Stimulated activated CD8-positive, alpha-beta memory T cell treated with anti-CD3 and anti-CD28 coated beads, Interleukin-12 subunit alpha, Interleukin-12 subunit beta, amount 100 ng/mL, for 4 hours (primary cell): ENCODE results near the gene GNG14.
"Not testable (repeated sequence)": the region's sequence is repeated elsewhere in the genome, so short reads cannot be mapped to it uniquely, and the experiment has no call there.

ENCODE experiments used
- DNase-seq: peaks from one replicate; pipeline ENCODE4 v3.0.0-alpha.2; 2020; ENCODE audit warnings: low read depth

Gene GNG14

DNA sequence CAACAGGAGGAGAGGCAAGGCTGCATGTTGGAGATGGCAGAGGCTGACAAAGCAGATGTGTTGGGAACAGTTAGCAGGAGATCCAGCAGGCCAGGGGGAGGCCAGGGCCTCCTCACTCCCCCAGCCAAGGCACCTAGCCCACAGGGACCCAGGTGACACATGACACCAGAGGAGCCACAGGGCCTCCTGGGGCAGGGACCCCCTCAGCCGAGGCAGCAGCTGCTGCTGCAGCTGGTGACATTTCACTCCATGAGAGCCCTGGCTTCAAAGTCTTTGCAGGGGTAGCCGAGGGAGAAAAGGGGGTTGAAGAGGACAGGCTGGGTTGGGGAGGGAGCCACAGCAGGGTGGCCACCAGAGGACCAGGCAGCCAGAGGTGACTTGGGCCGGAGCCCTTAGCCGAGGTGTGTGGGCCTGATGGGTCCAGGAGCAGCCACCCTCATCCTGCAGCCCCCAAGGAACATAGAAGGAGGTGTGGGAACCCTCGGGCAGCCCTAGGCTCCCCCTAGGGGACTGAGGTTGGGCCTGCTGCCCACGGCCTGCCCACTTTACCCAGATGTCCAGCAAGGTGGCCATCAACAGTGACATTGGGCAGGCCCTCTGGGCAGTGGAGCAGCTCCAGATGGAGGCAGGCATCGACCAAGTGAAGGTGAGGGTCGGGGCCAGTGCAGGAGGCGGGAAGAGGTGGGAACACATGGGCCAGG is at the start of gene GNG14:
Gene GNG14, plus strand, starts transcription at position 503 of the 701 bp plus-strand sequence. Its CDS starts 51 bp downstream, at position 554.
- no peak for DNase-seq

DNA sequence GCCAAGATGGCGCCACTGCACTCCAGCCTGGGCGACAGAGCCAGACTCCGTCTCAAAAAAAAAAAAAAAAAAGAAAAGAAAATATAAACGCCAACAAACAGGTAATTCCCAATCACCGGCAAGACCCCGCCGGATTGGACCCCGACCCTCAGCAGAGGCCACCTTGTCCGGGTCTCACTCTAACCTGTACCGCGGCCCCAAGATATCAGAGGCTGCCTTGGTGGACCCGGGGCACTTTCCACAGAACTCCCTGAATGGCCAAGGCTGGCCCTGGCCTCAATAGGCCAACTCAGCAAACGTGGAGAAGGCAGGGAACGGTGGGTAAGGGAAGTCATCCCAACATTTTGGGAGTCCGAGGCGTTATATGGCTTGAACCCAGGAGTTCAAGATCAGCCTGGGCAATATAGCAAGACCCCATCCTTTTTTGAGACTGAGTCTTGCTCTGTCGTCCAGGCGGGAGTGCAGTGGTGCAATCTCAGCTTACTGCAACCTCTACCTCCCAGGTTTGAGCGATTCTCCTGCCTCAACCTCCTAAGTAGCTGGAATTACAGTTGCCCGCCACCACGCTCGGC is 49.1 kb upstream of the GNG14 start:
- DNase-seq, result no peak

DNA sequence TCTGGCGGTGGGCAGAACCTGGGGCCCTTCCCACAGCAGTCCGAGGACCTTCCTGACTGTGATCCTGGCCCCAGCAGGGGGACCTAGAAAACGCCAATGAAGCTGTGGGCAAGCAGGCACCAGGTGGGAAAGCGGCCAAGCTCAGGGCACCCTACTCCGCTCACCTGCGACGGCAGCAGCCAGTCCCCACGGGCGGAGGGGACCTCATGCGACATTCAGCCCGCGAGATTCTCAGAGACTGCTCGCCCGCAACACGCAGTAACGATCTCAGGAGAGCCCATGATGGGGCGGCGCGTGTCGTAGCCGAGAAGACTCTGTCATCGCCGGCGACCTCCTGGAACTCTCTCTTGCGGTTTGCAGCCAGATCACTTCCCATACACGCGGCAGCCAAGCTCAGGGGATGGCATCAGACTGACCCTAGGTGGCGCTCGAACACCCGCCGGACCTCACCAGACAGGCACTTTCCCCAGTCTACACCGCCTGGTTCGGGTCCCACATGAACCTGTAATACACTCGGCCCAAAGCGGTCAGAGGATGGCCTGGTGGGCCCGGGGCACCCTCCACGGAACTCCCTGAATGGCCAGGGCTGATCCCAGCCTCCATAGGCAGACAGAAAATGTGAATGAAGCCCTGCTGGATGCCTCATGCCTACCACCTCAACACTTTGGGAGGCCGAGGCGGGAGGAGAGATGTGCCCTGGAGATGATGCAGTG is 47.7 kb upstream of the GNG14 start:
- DNase-seq, result peak; percentile 74

DNA sequence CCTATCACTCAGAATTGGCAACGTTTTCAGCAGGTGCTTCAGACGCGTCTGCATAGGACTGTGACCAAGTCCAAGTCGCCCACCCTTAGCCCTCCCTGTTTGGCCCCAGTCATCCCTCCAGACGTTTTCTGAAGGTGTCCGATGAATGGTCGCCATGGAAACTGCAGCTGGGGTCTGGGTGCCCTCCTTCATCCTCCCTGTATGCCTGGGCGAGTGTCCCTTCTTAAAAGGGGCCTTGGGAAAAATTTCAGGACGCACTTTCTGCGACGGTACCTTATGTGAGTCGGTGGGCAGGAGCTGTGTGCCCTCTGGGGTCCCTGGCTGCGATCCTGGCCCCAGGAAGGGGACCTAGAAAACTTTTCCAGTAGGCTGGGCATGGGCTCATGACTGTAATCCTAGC is 46.3 kb upstream of the GNG14 start:
- DNase-seq, result no peak

DNA sequence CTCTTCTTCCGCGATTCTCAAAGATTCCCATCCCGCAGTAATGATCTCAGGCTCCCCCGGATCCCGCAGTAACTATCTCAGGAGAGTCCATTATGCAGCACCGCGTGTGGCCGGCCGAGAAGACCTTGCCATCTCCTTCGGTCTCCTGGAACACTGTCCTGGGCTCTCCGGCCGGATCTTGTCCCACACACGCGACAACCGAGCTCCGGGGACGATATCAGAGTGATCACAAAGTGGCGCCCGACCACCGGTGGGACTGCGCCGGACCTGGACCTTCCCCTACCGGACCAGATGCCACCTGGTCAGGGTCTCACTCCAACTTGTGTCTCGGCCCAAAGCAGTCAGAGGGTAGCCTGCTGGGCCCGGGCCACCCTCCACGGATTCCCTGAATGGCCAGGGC is 45.3 kb upstream of the GNG14 start:
- DNase-seq, result no peak

DNA sequence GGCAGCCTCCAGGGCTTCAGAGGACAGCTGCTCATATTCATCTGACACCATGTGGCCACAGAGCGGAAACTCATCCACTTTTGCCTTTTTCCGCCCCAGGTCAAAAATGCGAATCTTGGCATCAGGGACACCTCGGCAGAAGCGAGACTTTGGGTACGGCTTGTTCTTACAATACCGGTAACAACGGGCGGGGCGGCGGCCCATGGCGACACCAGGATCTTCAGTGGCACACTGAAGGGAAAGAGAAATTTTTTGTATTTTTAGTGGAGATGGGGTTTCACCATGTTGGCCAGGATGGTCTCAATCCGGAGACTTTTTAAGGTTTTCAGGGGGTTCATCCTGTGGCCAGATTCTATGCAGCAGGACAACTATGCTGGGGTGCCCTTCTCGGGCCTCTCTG is 44.1 kb upstream of the GNG14 start:
- DNase-seq, result not testable (repeated sequence)

DNA sequence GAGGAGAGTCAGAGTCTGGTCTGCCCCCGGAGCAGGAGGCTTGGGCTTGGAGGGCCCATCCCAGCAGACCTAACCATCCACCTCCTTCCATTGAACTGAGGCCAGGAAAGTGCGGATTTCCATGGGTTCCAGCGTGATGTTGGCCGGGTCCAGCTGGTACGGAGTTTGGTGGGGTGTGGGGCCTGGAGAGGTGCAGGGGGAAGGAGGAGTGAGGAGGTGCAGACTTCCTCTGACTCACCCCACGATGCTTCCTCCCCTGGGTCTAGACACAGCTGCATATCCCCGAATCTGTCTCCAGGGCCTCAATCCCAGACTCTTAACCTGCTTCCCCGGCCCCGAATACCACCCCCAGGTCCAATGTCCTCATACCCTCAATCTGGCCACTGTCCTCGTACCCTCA is 41.2 kb upstream of the GNG14 start:
- no peak for DNase-seq

DNA sequence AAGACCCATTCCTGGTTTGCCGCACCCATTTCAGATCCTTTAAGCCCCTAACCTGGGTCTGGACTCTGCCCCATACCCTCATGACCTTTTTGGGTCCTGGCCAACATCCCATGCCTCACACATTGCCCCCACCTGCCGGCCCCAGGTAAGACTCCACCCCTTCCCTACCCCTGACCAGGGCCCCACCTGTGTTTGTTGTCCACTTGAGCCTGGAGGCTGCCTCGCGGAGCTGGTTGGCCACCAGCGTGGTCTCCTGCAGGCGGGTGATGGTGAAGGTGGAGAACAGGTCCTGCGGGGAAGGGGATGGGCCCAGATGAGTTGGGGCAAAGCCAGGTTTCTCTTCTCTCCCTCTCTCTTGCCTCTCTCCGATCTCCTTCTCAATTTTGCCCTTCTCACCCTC is 40.8 kb upstream of the GNG14 start:
- DNase-seq, result no peak

DNA sequence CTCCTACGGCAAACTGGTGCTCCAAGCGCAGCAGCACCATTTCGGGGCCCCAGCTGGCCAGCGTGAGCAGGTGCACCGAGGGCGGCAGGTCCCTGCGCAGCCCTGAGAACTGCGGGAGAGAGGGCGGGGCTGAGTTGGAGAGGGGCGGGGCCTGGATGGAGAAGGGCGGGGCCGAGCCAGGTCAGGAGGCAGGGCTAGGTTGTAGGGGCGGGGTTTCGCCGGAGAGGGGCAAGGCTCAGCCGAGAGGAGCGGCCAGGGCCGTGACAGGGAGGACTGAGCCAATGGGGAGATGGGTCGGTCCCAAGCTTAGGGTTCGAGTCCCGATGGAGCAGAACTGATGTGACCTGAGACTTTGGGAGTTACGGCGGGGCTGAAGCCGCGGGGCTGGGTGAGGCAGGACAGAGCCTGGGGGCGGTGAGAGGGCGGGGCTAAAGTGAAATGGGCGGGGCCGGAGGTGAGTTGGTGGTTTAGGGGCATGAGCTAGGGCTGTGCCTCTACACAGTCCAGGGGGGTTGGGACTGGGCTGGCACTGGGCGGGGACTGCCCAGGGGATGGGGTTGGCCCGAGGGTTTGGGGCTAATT is 40.2 kb upstream of the GNG14 start:
- DNase-seq, result no peak

DNA sequence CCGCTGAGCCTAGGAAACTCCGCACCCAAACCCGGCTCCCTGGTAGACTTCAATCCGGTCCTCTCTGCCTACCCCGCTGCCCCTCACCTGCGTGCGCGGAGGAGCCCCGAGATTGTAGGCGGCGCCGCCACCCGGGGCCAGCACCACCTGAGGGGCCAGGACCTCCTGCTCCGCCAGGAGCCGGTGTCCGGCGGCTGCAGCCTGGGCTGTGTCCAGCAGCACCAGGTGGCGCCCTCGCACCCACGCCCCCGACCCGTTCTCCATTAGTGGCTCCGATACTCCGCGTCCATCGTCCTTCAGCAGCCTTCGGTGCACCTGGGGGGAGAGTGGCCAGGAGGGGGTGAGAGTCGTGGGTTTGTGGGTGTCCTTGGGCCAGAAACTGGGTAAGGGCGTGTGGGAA is 39.7 kb upstream of the GNG14 start:
- DNase-seq, result no peak

DNA sequence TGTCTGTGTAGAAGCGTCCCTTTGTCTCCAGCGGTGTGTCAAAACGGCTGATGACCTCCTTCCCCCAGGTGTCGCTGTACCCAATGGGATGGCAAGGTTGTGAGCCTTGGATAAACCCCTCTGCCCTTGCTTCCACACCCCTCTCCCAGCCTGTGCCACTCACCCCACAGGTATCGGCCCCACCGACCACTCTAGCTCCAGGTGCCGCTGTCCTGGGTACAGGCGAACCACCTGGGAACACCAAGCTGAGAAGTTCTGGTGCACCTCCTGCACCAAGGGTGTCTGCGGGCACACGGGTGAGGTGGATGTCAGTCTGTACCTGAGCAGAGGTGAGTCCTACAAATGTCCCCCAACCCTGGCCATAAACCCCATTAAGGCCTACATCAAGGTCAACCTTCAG is 37.9 kb upstream of the GNG14 start:
- DNase-seq, result no peak

DNA sequence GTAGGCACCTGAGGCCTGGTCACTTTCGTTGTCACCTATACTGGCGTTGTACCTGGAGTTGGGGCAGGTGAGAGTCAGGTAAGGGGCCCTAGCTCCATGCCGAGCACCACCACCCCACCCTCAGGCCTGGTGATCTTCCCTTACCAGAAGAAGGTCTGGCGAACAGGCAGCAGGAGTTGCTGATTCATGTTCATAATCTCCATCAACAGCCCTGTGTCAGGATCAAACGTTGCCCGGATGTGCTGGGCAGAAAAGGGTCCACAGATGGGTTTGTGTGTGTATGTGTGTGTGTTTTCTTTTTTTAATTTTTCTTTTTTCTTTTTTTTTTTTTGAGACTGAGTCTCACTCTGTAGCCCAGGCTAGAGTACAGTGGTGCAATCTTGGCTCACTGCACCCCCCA is 35.6 kb upstream of the GNG14 start:
- DNase-seq, result no peak

DNA sequence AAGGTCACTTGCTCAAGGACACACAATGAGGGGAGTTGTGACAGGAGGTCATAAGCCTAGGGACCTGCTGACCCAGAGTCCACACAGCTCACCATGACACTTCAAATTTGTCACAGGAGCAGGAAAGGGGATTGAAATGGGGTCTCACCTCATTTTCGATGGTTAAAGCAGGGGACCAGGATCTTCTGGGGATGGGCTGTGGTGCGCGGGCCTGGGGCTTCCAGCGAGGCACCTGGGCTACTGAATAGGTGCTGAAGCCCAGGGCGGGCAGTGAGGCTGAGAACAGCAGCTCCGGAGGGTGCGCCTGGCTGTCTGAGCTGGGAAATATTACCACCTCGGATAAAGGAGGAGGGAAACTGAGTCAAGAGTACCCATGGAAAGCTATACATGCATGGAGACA is 32.3 kb upstream of the GNG14 start:
- DNase-seq, result no peak

DNA sequence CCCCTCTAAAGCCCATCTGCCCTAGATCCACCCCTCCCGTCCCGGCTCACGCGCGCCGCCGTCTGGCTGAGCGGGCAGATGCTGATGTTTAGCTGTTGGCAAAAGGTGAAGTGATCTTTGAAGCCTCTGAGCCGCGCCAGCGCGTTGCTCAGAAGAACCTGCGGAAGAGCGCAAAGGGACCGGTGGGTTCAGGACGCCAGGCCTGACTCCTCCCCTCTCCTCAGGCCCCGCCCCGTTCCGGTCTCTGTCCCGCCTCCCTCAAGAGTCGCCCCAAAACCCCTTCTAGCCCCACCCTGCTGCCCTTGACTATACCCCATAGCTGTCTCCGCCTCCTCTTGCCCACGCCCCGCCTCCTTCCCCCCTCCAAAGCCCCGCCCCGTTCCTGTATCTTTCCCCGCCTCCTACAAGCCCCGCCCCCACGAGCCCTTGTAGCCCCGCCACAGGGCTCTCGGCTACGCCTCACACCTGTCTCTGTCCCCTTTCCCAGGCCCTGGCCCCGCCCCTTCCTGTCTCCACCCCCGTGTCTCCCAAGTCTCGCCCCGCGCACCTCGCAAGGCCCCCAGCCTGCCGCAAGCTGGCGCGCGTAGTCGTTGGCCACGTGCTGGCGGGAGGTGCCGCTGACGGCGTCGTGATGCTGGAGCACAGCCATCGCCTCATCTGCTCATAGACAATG is 30.8 kb upstream of the GNG14 start:
- DNase-seq, result no peak

DNA sequence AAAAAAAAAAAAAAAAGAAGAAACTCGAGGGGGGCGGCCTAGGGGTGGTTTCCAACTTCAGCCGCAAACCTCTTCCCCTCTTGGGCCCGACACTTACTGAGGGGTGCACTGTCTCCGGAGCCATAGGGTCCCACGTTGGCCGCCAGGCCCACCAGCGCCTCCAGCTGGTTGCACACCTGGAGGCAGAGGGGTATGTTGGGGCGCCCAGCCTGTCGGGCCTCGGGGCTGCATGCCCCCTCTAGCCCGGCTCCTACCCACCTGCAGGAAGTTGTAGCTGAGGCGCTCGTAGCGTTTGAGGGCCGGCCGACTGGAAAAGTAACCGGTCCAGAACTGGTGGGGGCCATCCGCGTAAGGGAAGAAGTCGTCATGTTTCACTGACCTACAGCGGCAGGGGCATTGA is 29.8 kb upstream of the GNG14 start:
- no peak for DNase-seq

DNA sequence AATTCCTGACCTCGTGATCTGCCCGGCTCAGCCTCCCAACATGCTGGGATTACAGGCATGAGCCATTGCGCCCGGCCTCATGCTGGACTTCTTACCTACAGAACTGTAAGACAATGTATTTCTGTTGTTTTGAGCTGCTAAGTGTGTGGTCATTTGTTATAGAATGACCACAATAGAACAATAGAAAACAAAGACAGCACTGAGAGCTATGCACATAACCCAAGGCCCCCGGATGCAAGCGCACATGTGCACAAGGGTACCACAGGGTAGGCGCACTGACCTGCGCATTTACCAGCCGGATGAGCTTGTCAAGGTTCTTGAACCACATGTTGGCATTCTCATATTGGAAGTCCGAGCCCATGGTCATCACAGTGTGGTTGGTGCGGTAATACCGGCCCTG is 26.8 kb upstream of the GNG14 start:
- DNase-seq, result no peak

DNA sequence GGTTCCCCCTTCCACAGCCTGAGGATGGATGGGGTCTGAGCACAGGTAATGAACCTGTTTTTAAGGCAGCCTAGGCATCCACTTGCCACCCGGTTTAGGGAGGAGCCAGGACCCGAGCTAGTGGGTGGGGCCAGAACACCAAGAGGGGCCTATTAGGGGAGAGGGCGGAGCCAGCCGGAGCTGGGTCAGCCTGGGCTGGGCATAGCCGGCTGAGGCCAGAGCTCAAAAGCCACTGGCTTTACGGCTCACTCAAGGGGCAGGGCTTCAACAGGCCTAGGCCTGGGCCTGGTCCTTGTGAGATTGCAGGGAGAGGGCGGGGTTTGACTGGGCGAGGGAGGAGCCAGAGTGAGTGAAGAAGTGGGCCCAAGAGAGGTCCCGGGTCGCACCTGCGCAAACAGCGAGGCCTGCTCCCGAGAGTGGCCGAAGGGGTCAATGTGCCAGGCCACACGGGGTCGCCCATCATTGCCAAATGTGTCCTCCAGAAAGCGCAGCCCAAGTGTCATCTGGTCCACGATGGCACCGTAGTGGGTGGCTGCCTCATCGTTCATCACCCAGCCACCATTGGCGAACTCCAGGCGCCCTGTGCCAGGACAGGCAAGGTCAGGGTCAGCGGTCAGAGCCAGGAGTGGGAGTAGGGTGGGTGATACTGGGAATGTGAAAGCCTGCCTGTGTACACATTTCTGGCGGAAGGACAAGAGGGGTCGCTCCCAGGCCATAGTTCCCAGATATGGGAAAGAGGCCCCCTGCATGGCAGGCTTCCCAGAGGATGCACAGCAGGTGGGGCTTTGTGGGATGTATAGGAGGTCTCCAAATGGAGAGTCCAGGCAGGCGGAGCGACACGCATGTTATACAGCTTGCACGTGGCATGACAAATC is 23.2 kb upstream of the GNG14 start:
- no peak for DNase-seq

DNA sequence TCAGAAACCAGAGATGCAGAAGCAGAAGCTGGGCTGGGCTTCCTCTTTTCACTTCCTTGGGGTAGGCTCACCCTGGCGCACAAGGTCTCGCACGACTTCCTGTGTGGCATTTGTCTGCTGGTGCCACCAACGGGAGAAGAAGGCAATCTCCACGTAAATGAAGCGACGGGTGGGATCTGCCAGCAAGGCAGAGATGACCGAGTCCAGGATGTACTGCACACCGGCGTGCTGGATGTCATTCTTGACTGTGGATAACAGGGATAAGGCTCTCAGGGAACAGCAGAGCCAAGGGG is 22.6 kb upstream of the GNG14 start:
- DNase-seq, result no peak

DNA sequence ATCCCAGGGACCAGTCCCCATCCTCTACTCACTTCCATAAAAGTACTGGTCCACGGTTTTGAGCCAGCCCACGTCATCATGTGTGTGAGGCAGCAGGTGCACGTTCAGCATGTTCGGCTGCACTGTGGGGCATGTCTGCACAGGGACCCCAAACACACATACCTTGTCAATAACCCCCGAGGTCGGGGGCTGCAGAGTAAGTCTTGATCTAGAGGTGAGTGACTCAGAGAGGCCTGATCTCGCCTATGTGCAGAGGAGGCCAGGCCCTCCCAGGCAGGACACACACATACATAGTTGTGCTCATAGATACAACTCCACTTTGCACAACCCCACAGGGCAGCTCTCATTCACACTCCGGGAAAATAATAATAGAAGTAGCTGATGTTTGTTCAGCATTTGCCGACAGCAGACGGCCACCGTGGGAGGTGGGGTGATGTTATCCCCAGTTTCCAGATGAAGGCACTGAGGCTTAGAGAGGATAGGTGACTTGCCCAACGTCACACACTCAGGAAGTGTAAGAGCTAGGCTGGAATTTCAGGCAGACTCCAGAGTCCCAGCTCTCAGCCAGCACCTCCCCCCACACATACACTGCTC is 22.0 kb upstream of the GNG14 start:
- DNase-seq, result no peak

DNA sequence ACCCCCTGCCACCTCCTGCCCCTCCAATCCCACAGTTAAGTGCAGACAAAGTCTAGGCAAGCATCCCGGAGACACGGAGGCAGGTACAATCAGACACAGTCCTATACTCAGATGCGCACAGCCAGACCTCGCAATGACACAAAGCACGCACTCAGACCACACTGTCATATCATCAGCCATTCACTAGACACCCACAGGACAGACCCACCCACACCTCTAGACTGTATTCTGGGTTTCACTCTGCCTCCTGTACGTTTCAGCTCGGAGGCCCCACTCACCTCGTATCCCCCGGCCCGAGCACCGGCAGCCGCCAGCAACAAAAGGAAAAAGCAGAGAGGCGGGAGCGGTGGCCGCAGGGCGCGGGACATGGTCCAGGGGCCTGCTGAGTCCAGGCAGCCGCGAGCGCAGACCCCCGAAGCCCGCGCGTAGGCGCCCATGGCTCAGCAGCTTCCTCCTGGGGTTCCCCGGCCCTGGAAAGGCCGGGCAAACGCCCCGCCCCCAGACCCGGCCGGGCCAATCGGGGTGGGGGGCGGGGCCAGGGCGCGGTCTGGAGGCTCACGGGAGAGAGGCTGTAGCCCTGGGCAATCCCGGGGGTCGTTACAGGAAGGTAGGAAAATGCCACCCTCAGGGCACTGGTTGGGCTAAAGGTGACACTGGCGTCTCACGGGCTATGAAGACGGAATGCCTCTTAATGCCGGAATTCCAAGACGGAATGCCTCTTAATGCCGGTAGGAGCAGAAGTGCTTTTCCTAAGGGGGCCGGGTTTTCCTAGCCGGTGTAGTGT is 21.3 kb upstream of the GNG14 start, which contains the start of the genes MAN2B1 and WDR83:
Gene MAN2B1, minus strand, starts transcription at position 478 of the 784 bp plus-strand sequence. Its CDS starts 41 bp downstream, at position 437.
Gene WDR83, plus strand, starts transcription at position 543 of the 784 bp plus-strand sequence. CDS start 2,984 bp downstream, outside the sequence.
- DNase-seq, result peak; percentile 75
